Large intestine (tissue), 3 donors: ENCODE measurements around the gene CEBPG. TPM values are rescaled to one million over a fixed set of nuclear protein-coding genes. Genes with fewer than 3 reads are reported as not detected.

Experiments used
- DNase-seq, 2 donors: peaks; one replicate each; pipeline versions ENCODE4 v3.0.0 to v3.0.0-alpha.2; 2013
- H3K27ac ChIP-seq: one replicate; pipeline ENCODE4 v1.5.1; 2013; ENCODE audit warnings: low read length
- H3K27me3 ChIP-seq: 2 replicates; pipeline ENCODE4 v1.6.1; 2013; ENCODE audit warnings: low read length; ENCODE audit not compliant: control insufficient read depth, insufficient read depth
- H3K36me3 ChIP-seq: 2 replicates; pipeline ENCODE4 v1.6.1; 2013; ENCODE audit warnings: low read length; ENCODE audit not compliant: control insufficient read depth, insufficient read depth
- H3K4me1 ChIP-seq: one replicate; pipeline ENCODE4 v1.6.1; 2013; ENCODE audit warnings: low read length; ENCODE audit not compliant: control insufficient read depth, insufficient read depth
- H3K4me3 ChIP-seq: one replicate; pipeline ENCODE4 v1.5.1; 2013; ENCODE audit warnings: low read length
- H3K9me3 ChIP-seq: one replicate; pipeline ENCODE4 v1.6.1; 2013; ENCODE audit warnings: mild to moderate bottlenecking, low read depth, low read length, moderate library complexity; ENCODE audit not compliant: control insufficient read depth
- WGBS: methylation state at CpG from one replicate; pipeline ENCODE4 v1.1.5; 2013; ENCODE audit warnings: low lambda C conversion rate; ENCODE audit not compliant: insufficient coverage; 5-methylcytosine and 5-hydroxymethylcytosine counted together
- polyA plus RNA-seq: library from polyadenylated mRNA; unstranded; fragments of 120-200 nt; gene quantifications from one replicate; pipeline ENCODE4 v1.2.1, GENCODE V29; 2013

CEBPG gene
- polyA plus RNA-seq, 1 donor, result 62.9 TPM

DNA sequence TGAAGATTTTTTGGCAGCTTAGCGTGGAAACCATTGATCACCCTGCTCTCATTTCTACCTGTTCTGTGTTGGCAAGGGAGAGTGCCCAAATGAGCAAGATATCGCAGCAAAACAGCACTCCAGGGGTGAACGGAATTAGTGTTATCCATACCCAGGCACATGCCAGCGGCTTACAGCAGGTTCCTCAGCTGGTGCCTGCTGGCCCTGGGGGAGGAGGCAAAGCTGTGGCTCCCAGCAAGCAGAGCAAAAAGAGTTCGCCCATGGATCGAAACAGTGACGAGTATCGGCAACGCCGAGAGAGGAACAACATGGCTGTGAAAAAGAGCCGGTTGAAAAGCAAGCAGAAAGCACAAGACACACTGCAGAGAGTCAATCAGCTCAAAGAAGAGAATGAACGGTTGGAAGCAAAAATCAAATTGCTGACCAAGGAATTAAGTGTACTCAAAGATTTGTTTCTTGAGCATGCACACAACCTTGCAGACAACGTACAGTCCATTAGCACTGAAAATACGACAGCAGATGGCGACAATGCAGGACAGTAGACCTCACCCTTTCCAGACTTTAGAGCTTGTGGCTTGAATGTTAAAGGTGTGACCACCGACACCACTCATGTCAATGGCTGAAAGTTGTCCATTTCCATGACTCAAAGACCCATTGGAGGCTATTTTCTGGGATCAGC is 5.8 kb downstream of the CEBPG start:
- H3K4me1 ChIP-seq, result peaks cover 41% of the 10 kb centered on the region
- no peaks in the 10 kb centered on the region for H3K9me3 ChIP-seq
- WGBS, result 100% methylated on average over 1 of the region's 16 CpGs
- no peak overlapping the region for H3K27ac ChIP-seq
- no peaks in the 10 kb centered on the region for H3K27me3 ChIP-seq
- no peak overlapping the region for H3K4me3 ChIP-seq
- peaks cover 35% of the 10 kb centered on the region for H3K36me3 ChIP-seq
- DNase-seq, result no peak

DNA sequence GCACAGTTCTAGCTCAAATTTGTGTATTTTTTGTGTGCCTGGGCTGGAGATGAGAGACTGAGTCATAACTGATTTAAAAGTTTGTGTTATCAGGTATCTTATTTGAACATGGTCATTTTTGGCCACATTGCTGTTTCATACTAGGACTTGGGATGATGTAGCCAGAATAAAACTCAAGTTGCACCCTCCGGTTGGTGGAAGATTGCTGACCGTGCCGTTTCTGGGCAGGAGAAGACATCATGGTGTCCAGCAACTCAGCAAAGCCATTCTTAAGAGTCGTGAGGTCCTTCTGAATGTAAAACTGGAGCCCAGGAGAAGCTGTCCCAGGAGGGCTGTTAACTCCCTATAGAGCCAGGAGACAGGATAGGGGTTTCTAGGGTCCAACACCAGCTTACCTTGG is 7.6 kb downstream of the CEBPG start:
- H3K4me3 ChIP-seq, result no peak overlapping the region
- peaks cover 32% of the 10 kb centered on the region for H3K4me1 ChIP-seq

DNA sequence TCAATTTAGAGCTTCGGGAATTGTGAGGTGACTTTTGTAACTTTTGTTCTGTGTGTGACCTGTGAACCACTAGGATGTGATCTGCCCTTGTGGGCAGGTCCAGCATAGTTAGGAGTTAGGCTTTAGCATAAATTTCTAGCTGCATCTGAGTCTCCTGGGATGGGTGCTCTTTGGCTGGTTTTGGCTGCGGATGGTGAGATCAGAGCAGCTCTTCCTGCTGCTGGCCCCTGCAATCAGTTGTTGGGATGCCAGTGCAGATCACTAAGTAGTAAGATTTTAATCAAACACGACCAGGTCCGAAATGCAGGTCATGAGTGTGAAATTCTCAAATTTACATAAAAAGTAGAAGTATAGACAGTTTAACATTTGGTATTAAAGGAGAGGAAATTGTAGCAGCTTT is 8.5 kb downstream of the CEBPG start:
- Histone ChIP-seq H3K4me3 (no peak overlapping the region), H3K27me3 (no peaks in the 10 kb centered on the region), H3K4me1 (peaks cover 23% of the 10 kb centered on the region), H3K9me3 (no peaks in the 10 kb centered on the region), H3K27ac (no peak overlapping the region), H3K36me3 (peaks cover 40% of the 10 kb centered on the region)
- DNase-seq, result no peak
- 100% methylated on average over 1 of the region's 4 CpGs for WGBS

More for the DNA sequence above, 7.6 kb downstream of the CEBPG start:
- WGBS, result no CpG with 5 or more reads among the region's 4 CpGs
- Histone ChIP-seq H3K9me3 (no peaks in the 10 kb centered on the region), H3K27ac (no peak overlapping the region), H3K27me3 (no peaks in the 10 kb centered on the region), H3K36me3 (peaks cover 38% of the 10 kb centered on the region)
- DNase-seq, result no peak

DNA sequence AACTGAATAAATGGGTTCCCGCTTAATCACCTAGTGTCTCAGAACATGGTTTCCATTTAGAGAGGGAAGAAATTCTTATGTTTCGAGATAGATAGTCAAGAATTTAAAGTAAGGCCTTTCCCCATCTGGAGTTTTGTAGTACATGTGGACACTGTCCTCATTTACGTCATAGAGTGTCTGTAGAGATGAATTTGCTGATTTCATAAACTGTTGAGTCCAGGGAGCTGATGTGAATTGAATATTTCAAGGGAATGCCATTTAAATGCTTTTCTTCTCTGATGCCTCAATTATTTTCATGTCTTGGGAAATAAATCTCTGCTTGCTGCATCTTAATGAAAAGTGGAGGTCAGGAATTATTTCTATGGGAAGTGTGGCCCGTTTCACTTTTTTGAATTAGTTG is 9.5 kb downstream of the CEBPG start:
- Histone ChIP-seq H3K36me3 (peaks cover 49% of the 10 kb centered on the region), H3K27me3 (no peaks in the 10 kb centered on the region), H3K27ac (no peak overlapping the region), H3K9me3 (peaks cover 3% of the 10 kb centered on the region), H3K4me3 (no peak overlapping the region), H3K4me1 (peaks cover 18% of the 10 kb centered on the region)
- no CpG with 5 or more reads among the region's 4 CpGs for WGBS
- DNase-seq, result no peak

DNA sequence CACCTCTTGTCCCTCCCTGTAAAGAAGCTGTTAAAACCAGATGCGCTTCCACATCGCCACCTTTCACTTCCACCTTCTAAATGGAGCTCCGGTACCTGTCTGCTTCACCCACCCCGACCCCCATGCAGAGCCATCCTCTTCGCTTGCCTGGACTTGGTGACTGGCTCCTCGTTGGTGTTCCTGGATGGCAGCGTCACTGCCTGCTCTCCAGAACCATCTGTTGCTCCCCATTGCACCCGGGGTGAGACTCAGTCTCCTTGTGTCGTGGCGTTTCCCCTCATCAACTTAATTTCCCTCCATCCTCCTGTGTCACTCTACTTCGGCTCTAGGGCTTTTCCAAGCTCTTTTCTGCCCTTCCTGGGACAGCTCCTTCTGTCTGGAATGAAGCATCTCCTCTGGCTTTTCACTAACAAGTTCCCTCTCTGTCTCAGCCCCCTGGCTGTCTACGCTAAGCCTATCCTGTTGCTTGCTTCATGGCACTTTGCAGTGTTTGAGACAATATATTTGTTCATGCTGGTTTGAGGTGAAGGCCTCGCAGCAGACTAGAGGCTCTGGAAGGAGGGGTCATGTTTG is 10.3 kb downstream of the CEBPG start:
- WGBS, result 100% methylated on average over 3 of the region's 13 CpGs
- Histone ChIP-seq H3K4me3 (no peak overlapping the region), H3K4me1 (peaks cover 22% of the 10 kb centered on the region), H3K27me3 (no peaks in the 10 kb centered on the region), H3K9me3 (peaks cover 6% of the 10 kb centered on the region), H3K27ac (no peak overlapping the region), H3K36me3 (peaks cover 53% of the 10 kb centered on the region)
- DNase-seq, result no peak

DNA sequence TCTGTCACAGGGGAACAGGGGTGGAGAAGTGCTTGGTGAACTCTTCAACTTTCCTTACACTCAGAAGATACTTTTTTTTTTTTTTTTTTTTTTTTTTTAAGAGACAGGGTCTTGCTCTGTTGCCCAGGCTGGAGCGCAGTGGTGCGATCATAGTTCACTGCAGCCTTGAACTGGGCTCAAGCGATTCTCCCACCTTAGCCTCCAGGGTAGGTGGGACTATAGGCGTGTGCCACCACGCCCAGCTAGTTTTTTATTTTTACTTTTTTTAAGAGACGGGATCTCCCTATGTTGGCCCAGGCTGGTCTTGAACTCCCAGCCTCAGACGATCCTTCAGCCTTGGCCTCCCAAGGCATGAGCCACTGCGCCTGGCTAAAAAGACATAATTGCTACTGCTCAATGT is 11.5 kb downstream of the CEBPG start:
- Histone ChIP-seq H3K4me1 (peaks cover 34% of the 10 kb centered on the region), H3K4me3 (no peak overlapping the region), H3K9me3 (peaks cover 7% of the 10 kb centered on the region), H3K27me3 (no peaks in the 10 kb centered on the region), H3K27ac (no peak overlapping the region), H3K36me3 (peaks cover 42% of the 10 kb centered on the region)
- WGBS, result no CpG with 5 or more reads among the region's 8 CpGs
- DNase-seq, result no peak

DNA sequence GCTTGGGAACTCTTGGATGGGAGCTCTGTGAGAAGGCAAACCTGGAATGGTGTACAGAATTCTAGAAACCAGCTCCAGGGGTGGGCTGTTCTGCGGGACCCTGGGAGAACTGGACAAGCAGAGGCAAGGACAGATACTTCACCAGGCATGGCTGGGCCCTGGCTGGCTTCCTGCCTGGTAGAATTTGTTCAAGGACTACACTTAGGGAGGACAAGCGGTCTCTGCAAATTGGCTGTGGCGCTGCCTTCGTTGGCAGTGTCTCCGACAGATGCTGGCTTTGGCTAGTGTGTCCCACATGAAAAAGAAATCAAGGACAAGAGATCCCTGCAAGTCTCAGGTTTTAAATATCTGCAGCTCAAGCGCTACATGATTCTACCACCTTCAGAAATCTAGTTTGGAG is 12.4 kb downstream of the CEBPG start:
- DNase-seq, result no peak
- 100% methylated on average over 1 of the region's 6 CpGs for WGBS
- H3K36me3 ChIP-seq, result peaks cover 41% of the 10 kb centered on the region

DNA sequence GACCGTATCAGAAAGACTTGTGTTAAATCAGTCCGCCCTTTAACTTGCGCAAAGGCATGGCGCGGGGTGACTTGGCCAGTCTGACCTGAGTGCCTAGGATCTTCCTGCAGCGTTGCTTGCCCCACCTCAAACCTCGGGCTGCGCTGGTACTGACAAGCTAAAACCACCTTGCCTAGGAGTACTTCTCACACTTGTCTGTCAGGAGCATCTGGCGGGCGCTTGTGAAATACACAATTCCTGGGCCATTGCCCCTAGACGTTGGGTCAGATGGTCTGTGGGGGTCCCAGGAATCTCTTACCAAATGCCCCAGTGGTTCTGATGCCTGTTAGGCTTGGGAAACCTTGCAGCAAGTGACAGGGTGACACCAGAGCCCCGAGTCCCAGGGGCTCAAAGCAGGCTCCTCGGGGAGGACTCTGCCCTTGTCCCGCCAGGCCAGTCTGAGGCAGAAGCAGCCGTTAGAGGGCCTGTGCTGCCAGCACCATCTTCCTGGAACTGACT is 12.9 kb downstream of the CEBPG start:
- WGBS, result 100% methylated on average over 1 of the region's 15 CpGs
- H3K4me1 ChIP-seq, result peaks cover 45% of the 10 kb centered on the region
- H3K9me3 ChIP-seq, result peaks cover 10% of the 10 kb centered on the region
- H3K36me3 ChIP-seq, result peaks cover 36% of the 10 kb centered on the region
- no peak overlapping the region for H3K27ac ChIP-seq
- no peak overlapping the region for H3K4me3 ChIP-seq
- no peaks in the 10 kb centered on the region for H3K27me3 ChIP-seq
- peak in 1 of 2 donors; percentile 49 for DNase-seq

More for the DNA sequence above, 12.4 kb downstream of the CEBPG start:
- Histone ChIP-seq H3K9me3 (peaks cover 10% of the 10 kb centered on the region), H3K27ac (no peak overlapping the region), H3K4me1 (peaks cover 43% of the 10 kb centered on the region), H3K27me3 (no peaks in the 10 kb centered on the region), H3K4me3 (no peak overlapping the region)

DNA sequence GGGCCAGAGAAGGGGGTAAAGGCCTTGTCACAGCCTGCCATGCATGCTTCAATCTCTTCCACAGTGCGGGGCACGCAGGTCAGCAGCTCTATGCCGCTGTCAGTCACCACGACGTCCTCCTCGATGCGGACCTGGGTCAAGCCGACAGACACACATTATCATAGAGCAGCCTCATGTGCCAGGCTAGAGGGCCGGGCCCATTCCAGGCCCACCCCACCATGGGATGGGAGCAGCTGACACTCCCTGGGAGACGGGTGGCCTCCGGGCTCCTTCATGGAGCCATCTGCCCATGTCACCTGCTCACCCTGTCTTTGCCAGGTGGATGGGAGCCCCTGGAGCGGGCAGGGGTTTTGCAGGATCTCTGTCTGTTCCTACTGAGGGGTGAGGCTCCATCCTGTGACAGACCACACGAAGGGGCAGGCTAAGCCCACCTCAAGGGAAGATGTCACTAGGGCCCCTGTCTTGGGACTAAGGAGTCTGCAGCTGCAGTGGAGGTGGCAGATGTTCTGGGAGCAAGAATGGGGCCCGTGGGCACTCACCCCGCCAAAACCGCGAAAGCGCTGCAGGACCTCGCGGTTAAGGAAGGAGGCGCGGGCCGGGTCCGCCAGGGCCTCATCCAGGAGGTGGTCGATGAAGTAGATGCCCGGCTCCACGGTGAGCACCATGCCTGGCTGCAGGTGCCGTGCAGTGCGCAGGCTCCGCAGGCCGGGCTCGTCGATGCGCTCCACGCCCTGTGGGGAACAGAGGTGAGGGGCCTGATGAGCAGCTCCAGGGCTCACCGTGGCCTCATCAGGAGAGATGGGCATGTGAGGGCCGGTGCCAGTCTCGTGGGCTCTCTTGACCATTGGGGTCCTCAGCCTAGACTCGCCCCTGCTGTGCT is 14.1 kb downstream of the CEBPG start:
- peak overlapping the region; percentile 94 for H3K27ac ChIP-seq
- DNase-seq, result no peak

DNA sequence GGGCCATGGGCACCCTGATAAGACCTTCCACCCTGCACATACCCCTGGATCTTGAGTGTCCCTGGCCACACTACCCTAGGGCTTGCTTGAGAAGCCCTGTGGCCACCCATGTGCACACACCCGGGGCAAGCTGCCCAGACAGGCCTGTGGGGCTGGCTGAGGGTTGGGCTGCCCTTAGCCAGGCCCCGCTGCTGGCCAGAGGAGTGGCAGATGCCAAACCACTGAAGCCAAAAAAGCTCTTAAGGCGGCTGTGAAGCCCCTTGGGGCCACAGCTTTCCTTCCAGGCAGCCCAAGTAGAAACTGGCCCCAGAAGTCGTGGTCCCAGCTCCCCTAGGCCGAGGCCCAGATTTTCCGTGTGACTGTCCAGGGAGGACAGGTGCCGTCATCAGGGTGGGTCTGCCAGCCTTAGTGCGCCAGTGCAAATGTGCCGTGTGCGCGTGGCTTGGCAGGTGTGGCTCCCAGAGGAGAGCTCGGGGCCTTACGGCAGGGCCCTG is 14.8 kb downstream of the CEBPG start:
- no peak for DNase-seq
- H3K36me3 ChIP-seq, result peaks cover 27% of the 10 kb centered on the region
- H3K4me3 ChIP-seq, result no peak overlapping the region
- no peaks in the 10 kb centered on the region for H3K27me3 ChIP-seq
- peaks cover 12% of the 10 kb centered on the region for H3K9me3 ChIP-seq
- H3K27ac ChIP-seq, result peak overlapping the region; percentile 94
- WGBS, result no CpG with 5 or more reads among the region's 13 CpGs
- peaks cover 58% of the 10 kb centered on the region for H3K4me1 ChIP-seq

More for the DNA sequence above, 14.1 kb downstream of the CEBPG start:
- H3K4me1 ChIP-seq, result peaks cover 52% of the 10 kb centered on the region
- WGBS, result no CpG with 5 or more reads among the region's 39 CpGs
- no peak overlapping the region for H3K4me3 ChIP-seq
- H3K27me3 ChIP-seq, result no peaks in the 10 kb centered on the region
- peaks cover 27% of the 10 kb centered on the region for H3K36me3 ChIP-seq
- peaks cover 12% of the 10 kb centered on the region for H3K9me3 ChIP-seq
